Diencephalon (tissue), 1 donor: ENCODE data around the gene FOXJ1. TPM values are rescaled to one million over a fixed set of nuclear protein-coding genes. Genes with fewer than 3 reads are reported as not detected.

Source experiments
- small RNA-seq: library from RNA; depleted of rRNA; stranded (forward); fragments of <200 nt; gene quantifications from one replicate; pipeline ENCODE3, GENCODE V24; 2014
- total RNA-seq: library from RNA; depleted of rRNA; stranded (reverse); fragments of >200 nt; gene quantifications from one replicate; pipeline ENCODE4 v1.2.3, GENCODE V29; 2014

Gene FOXJ1, protein sequence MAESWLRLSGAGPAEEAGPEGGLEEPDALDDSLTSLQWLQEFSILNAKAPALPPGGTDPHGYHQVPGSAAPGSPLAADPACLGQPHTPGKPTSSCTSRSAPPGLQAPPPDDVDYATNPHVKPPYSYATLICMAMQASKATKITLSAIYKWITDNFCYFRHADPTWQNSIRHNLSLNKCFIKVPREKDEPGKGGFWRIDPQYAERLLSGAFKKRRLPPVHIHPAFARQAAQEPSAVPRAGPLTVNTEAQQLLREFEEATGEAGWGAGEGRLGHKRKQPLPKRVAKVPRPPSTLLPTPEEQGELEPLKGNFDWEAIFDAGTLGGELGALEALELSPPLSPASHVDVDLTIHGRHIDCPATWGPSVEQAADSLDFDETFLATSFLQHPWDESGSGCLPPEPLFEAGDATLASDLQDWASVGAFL
- total RNA-seq = 21.7 TPM

DNA sequence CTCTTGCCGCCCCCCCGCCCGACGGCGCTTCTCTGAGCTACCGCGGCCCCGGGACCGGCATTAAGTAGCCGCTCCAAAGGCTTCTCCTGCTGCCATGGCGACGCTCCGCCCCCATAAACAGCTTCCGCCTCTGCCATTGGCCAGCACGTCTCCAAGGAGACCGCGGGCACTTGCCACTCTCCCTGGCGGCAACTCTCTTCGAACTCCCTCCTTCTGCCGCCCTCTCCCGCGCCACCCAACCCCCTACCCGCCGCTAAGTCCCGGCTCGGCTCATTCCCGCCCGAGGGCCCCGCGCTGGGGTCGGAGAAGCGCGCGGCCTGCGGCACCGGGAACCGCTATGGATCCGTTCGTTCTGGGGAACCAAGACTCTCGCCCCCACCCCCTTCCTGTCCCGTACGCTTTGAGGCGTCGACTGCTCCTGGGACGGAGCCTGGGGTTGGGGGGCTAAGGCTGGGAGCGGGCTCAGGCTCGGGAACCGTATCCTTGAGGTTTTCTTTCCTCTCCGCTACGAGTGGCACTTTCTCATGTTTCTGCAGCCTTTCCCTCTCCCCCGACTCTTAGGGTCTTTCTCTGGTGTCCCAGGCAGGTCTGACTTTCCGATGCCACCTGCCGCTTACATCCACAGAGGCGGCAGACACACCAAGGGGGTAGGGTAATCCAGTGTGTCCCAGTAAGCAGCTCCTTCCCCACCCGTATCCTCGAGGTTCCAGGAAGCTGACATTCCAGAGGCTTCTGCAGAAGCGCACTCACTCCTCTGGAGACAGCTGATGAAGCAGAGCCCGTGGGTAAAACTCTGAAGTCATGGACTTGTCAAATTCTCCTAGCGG, at the start of gene FOXJ1:
TSS of gene FOXJ1 (minus strand) at position 34 of the 827 bp plus-strand sequence. CDS start 850 bp downstream, outside the sequence.

DNA sequence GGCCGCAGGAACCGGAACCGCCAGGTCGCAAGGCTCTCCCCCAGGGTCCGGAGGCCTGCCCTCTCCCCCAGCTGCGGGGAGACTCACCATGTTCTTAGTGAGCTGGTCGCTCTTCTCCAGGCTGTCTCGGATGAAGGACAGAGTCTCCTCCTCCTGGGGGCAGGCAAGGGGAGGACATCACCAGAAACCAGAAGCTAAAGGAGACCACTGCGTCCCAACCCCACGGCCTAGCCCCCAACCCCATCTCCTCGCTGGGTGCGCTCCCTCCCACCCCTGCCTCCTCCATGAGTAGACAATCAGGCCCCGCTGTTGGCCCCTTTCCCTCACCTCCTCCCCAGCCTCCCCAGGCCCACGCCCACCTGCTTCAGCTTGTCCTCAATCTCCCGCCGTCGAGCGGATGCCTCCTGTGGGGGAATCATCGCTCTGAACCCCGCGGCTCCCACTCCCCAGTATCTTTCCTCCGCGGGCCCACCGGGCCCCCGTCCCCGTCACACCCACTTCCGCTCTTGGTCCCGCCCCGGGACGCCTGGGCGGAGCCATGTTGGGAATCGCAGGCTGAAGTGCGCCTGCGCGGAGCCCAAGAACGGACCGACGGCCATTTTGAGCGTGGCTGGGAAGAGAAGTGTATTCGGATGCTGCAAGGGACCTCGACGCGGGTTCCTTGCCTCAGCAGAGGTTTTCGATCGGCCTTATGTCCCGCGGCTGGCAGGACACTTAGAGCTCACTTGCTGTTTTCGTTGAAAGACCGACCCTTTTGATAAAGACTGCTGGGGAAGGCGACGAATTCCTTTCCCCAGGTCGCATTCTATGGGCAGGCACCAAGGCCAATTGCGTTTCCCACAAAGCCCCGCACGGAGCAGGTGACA, 37.5 kb downstream of the FOXJ1 start, which contains the start of gene EXOC7:
TSS of gene EXOC7 (minus strand) at position 514 of the 866 bp plus-strand sequence. CDS start at position 419, 95 bp downstream.

Small RNA genes within 50 kb of the gene (small RNA-seq; reads per million reads assigned to genes)
- 1.2 reads per million, percentile 80 among the genes with 10 or more reads in this experiment for gene MIR6868

Other genes starting within 250 kb of the FOXJ1 start
- 10.6 TPM for gene TRIM65, start 244.3 kb downstream of the FOXJ1 start, total RNA-seq
- gene MRPL38, start 236.4 kb downstream of the FOXJ1 start, total RNA-seq = 37.4 TPM
- 22.8 TPM for gene FBF1, start 200.2 kb downstream of the FOXJ1 start, total RNA-seq
- 93.2 TPM for gene ACOX1, start 162.1 kb downstream of the FOXJ1 start, total RNA-seq
- gene TEN1, start 162.0 kb downstream of the FOXJ1 start, total RNA-seq = 8.8 TPM
- 2.8 TPM for gene CDK3, start 140.4 kb downstream of the FOXJ1 start, total RNA-seq
- gene EVPL, start 113.9 kb downstream of the FOXJ1 start, total RNA-seq = under 0.01 TPM
- 19.8 TPM for gene SRP68, start 68.7 kb downstream of the FOXJ1 start, total RNA-seq
- not detected for gene GALR2, start 66.5 kb downstream of the FOXJ1 start, total RNA-seq
- gene ZACN, start 62.1 kb downstream of the FOXJ1 start, total RNA-seq = not detected
- 105 TPM for gene EXOC7, start 37.5 kb downstream of the FOXJ1 start, total RNA-seq
- gene RNF157, start 99.2 kb upstream of the FOXJ1 start, total RNA-seq = 42.2 TPM
- 6.7 TPM for gene UBALD2, start 124.1 kb upstream of the FOXJ1 start, total RNA-seq
- gene QRICH2, start 167.0 kb upstream of the FOXJ1 start, total RNA-seq = 7.8 TPM
- gene PRPSAP1, start 212.7 kb upstream of the FOXJ1 start, total RNA-seq = 68.3 TPM
- 1.4 TPM for gene SPHK1, start 243.4 kb upstream of the FOXJ1 start, total RNA-seq